Measurements from ENCODE around the gene EPS15. TPM values are rescaled to one million over a fixed set of nuclear protein-coding genes. Genes with fewer than 3 reads are reported as not detected.
A peak's percentile ranks its signal among the peaks of the same experiment; 100 is the strongest.
"Not testable (repeated sequence)": the region's sequence is repeated elsewhere in the genome, so short reads cannot be mapped to it uniquely, and the experiment has no call there.

The EPS15 gene
- total and polyA plus RNA-seq, 2 donors (not counting 1 experiment from before 2014, with no cell fraction given) = 40.3 to 151 TPM

- peaks cover 41 to 54% of the 10 kb centered on the region in 2 donors for H3K4me1 ChIP-seq (ENCODE audit: control insufficient read depth in 2 of 2, insufficient read depth in 2 of 2, low read length in 2 of 2)
- no peaks in the 10 kb centered on the region for H3K27me3 Mint-ChIP-seq
- DNase-seq = peak; percentile 52
- intact Hi-C loops (cut with micrococcal nuclease) = no loop called here
- peak overlapping the region; percentile 45 to 78 for H3K27ac ChIP-seq (ENCODE audit: low read length in 2 of 2)
- POLR2A ChIA-PET = interaction anchor here (2.0 kb wide), 1 partner anchor 11 kb away, joined by 9 read pairs; no protein-coding TSS in a partner anchor
- H4K20me1 ChIP-seq (ENCODE audit: control insufficient read depth, insufficient read depth, low read length, poor library complexity, severe bottlenecking) = peaks cover 35% of the 10 kb centered on the region
- H3K4me3 ChIP-seq (ENCODE audit: control extremely low read depth in 1 of 5, extremely low read depth in 1 of 5, insufficient read depth in 1 of 5, low read depth in 2 of 5, low read length in 4 of 5) = peak overlapping the region in 2 of 5 experiments; percentile 25 to 27
- peaks cover 74% of the 10 kb centered on the region for H3K4me1 Mint-ChIP-seq
- peak; percentile 63 for ATAC-seq (ENCODE audit: low read depth)
- CTCF ChIA-PET = interaction anchor here (0.7 to 1.9 kb wide), 5 partner anchors 8 to 30 kb away, joined by 3 to 8 read pairs (median 4); no protein-coding TSS in a partner anchor
- no peaks in the 10 kb centered on the region for H3K9me3 Mint-ChIP-seq (ENCODE audit: insufficient read depth)
- H3K79me2 ChIP-seq (ENCODE audit: control insufficient read depth, insufficient read depth, low read length) = peaks cover 98% of the 10 kb centered on the region
- peak overlapping the region; percentile 42 for H3K4me2 ChIP-seq (replicated peaks; ENCODE audit: low read depth, low read length, poor library complexity, severe bottlenecking)
- H3K4me3 Mint-ChIP-seq = peak overlapping the region; percentile 66
- peak overlapping the region; percentile 81 for H3K27ac Mint-ChIP-seq
- H3K9me3 ChIP-seq (ENCODE audit: control extremely low read depth in 1 of 3, control insufficient read depth in 2 of 3, insufficient read depth in 1 of 3, low read length in 2 of 3) = peaks cover 0 to 1% (median 0%) of the 10 kb centered on the region in 3 donors
- TF ChIP-seq EZH2 (IDR thresholded peaks at IDR 0.05; ENCODE audit: borderline replicate concordance, insufficient read depth, low read depth, low read length, poor library complexity, severe bottlenecking) (no peak), CTCF (IDR thresholded peaks at IDR 0.05) (no peak)
- H2AFZ ChIP-seq (ENCODE audit: insufficient read depth, low read depth, low read length, poor library complexity, severe bottlenecking) = peak overlapping the region; percentile 22
- H3K9ac ChIP-seq (ENCODE audit: low read length) = peak overlapping the region; percentile 23
- H3K36me3 ChIP-seq (replicated peaks in 1 of 2; ENCODE audit: control extremely low read depth in 1 of 2, control insufficient read depth in 1 of 2, extremely low read depth in 1 of 2, insufficient read depth in 2 of 2, low read length in 1 of 2) = peaks cover 2 to 8% of the 10 kb centered on the region in 2 experiments
- no CpG with 5 or more reads among the region's 11 CpGs for WGBS (ENCODE audit: insufficient coverage)
- no peaks in the 10 kb centered on the region for H3K27me3 ChIP-seq (replicated peaks in 1 of 4; ENCODE audit: control extremely low read depth in 1 of 4, control insufficient read depth in 3 of 4, insufficient read depth in 4 of 4, low read length in 3 of 4)
These were observed 14.1 kb downstream of the EPS15 start for GRCh38 chr1:51504806-51505525.

DNA sequence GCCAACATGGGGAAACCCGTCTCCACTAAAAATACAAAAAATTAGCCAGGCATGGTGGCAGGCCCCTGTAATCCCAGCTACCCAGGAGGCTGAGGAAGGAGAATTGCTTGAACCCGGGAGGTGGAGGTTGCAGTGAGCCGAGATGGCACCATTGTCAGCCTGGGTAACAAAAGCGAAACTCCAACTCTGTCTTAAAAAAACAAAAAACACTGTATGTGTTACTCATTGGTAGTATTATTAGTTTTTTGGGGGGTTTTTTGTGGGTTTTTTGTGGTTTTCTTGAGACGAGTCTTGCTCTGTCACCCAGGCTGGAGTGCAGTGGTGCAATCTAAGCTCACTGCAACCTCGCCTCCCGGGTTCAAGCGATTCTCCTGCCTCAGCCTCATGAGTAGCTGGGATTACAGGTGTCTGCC, 17.8 kb downstream of the EPS15 start:
- H3K36me3 ChIP-seq (replicated peaks in 1 of 2; ENCODE audit: control extremely low read depth in 1 of 2, control insufficient read depth in 1 of 2, extremely low read depth in 1 of 2, insufficient read depth in 2 of 2, low read length in 1 of 2); H3K9me3 ChIP-seq (ENCODE audit: control extremely low read depth in 1 of 3, control insufficient read depth in 2 of 3, insufficient read depth in 1 of 3, low read length in 2 of 3); POLR2A ChIA-PET; H3K27me3 Mint-ChIP-seq; H3K9me3 Mint-ChIP-seq (ENCODE audit: insufficient read depth); H3K27me3 ChIP-seq (replicated peaks in 1 of 4; ENCODE audit: control extremely low read depth in 1 of 4, control insufficient read depth in 3 of 4, insufficient read depth in 4 of 4, low read length in 3 of 4): not testable (repeated sequence)
- peak overlapping the region; percentile 80 for H3K27ac Mint-ChIP-seq
- DNase-seq (peak; percentile 69), ATAC-seq (ENCODE audit: low read depth) (peak; percentile 63)
- Histone ChIP-seq H3K27ac (ENCODE audit: low read length in 2 of 2) (peak overlapping the region; percentile 64 to 81), H4K20me1 (ENCODE audit: control insufficient read depth, insufficient read depth, low read length, poor library complexity, severe bottlenecking) (peaks cover 37% of the 10 kb centered on the region), H2AFZ (ENCODE audit: insufficient read depth, low read depth, low read length, poor library complexity, severe bottlenecking) (peak overlapping the region; percentile 45), H3K79me2 (ENCODE audit: control insufficient read depth, insufficient read depth, low read length) (peaks cover 98% of the 10 kb centered on the region), H3K4me1 (ENCODE audit: control insufficient read depth in 2 of 2, insufficient read depth in 2 of 2, low read length in 2 of 2) (peaks cover 40 to 59% of the 10 kb centered on the region in 2 donors), H3K4me2 (replicated peaks; ENCODE audit: low read depth, low read length, poor library complexity, severe bottlenecking) (peak overlapping the region; percentile 70), H3K4me3 (ENCODE audit: control extremely low read depth in 1 of 5, extremely low read depth in 1 of 5, insufficient read depth in 1 of 5, low read depth in 2 of 5, low read length in 4 of 5) (peak overlapping the region in 3 of 5 experiments; percentile 27 to 57 (median 38)), H3K9ac (ENCODE audit: low read length) (peak overlapping the region; percentile 48)
- CTCF ChIA-PET = interaction anchor here (2.2 kb wide), 1 partner anchor 18 kb away, joined by 6 read pairs; the partner anchor contains the start of gene EPS15
- intact Hi-C loops (cut with micrococcal nuclease) = loop anchor here (1.0 kb wide), 1 partner anchor 10 kb away; no protein-coding TSS in a partner anchor
- WGBS (ENCODE audit: insufficient coverage) = 6% methylated on average over 4 of the region's 8 CpGs
- peak overlapping the region; percentile 78 for H3K4me3 Mint-ChIP-seq
- H3K4me1 Mint-ChIP-seq = peaks cover 78% of the 10 kb centered on the region

Data from B cell (primary cell).